GM10847 (cell line): ENCODE measurements around the gene KIF18B.

Source experiments
- POLR2A ChIP-seq: IDR thresholded peaks from 2 replicates; pipeline ENCODE4 v1.6.1; 2011; ENCODE audit not compliant: insufficient read length; ENCODE audit errors: extremely low read depth

The KIF18B gene

GRCh38 chr17:44977065-44977464, 29.5 kb upstream of the KIF18B start:
- TF ChIP-seq POLR2A, result no peak

- no peak for TF ChIP-seq POLR2A
Observed at GRCh38 chr17:44976206-44976605, 28.6 kb upstream of the KIF18B start.

GRCh38 chr17:44972953-44973352, 25.4 kb upstream of the KIF18B start:
- no peak for TF ChIP-seq POLR2A

DNA sequence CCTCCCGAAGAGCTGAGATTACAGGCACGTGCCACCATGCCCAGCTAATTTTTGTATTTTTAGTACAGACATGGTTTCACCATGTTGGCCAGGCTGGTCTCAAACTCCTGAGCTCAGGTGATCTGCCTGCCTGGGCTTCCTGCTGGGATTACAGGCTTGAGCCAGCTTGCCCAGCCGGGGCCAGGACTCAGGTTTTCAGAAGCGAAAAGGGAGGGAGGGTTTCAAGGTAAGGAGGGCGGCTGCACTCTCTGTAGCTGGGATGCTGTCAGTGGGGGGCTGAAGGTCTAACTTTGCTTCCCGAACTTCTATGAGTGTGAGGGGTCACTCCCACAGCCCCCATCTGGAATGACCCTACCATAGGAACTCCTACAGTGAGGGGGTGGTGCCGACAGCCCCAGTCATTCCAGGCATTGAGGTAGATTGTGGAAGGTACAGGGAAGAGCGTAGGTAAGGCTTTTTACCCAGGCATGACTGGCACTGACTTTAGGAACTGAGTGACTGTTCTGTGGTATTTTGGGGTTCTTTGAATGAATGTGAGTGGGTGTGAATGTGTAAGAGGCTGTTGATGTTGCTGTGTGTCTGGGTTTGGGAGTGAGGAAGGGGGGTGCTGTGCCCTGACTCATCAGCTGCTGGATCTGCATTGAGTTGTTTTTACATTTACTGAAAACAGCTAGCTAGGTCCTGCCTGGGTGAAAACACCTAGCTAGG, 24.4 kb upstream of the KIF18B start:
- no peak for TF ChIP-seq POLR2A

- no peak for TF ChIP-seq POLR2A
Observed at GRCh38 chr17:44970136-44970741, 22.7 kb upstream of the KIF18B start.

DNA sequence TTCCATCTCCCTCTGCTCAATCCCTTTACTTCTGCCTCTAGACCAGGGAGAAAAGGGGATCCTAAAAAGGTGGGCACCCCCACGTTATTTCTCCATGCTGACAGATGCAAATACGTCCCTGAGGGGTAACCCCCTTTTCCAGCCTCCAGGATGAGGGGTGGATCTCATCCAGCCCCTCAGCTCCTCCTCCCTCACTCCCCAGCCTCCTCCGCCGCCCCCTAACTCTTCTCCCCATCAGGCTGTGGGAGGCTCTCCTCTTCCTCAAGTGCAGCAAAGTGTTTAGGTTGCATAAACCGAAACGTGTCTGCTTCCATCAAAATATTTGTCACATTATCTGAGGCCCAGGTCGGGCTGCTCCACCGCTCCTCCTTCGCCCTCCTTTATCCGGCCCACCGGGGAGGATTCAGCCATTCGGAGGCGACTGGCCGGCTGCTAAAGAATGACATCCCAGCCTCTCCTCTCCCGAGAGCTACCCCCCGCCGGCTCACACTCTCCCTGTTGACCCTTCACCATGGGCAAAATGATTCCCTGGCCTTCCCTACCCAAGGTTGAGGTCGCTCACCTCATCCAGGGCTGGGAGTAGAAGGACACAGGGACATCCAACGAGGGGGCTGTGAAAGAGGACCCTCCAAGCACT, 21.7 kb upstream of the KIF18B start:
- no peak for TF ChIP-seq POLR2A

DNA sequence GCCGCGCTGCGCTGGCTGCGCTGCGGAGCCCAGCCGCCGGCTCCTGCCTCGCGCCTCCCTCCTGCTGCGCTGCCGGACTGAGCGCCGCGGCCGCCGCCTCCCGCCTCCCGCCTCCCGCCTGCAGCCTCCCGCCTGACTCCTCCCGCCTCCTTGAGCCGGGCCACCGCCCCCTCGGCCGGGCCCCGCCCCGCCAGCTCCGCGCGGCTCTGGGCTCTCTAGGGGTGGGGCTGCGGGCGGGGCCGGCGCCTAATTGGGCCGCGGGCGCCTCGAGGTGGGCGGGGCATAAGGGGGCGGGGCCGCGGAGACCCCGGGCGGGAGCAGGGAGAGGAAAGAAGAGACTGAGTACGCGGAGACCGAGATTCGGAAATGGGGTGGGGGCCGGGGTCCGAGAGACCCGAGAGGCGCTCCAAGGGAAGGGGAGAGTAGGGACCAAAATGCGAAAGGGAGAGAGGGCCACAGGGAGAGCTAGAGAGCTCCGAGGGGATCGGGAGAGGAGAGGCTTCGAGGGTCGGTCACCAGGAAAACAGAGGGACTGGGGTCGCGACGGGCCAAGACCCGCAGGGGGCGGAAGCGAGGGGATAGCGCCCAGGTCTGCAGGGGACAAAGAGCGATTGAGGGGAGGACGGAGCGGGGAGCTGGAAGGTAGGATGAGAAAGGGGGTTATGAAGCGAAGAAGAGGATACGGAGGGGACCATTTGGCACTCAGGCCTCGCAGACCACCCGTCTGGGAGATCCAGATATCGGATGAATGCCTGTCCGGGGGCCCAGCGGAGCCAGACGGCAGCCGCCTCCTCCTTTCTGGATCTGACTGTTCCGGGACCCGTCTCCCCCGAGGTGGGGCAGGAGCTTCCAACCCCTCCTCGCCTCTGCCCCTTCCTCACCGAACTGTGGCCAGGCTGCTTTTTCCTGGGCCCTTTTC, 20.9 kb upstream of the KIF18B start, which contains the start of gene C1QL1:
Gene C1QL1, minus strand, starts transcription at position 79 of the 919 bp plus-strand sequence. CDS start 255 bp downstream, outside the sequence.
- no peak for TF ChIP-seq POLR2A

GRCh38 chr17:44967907-44968224, 20.3 kb upstream of the KIF18B start:
- TF ChIP-seq POLR2A, result no peak

DNA sequence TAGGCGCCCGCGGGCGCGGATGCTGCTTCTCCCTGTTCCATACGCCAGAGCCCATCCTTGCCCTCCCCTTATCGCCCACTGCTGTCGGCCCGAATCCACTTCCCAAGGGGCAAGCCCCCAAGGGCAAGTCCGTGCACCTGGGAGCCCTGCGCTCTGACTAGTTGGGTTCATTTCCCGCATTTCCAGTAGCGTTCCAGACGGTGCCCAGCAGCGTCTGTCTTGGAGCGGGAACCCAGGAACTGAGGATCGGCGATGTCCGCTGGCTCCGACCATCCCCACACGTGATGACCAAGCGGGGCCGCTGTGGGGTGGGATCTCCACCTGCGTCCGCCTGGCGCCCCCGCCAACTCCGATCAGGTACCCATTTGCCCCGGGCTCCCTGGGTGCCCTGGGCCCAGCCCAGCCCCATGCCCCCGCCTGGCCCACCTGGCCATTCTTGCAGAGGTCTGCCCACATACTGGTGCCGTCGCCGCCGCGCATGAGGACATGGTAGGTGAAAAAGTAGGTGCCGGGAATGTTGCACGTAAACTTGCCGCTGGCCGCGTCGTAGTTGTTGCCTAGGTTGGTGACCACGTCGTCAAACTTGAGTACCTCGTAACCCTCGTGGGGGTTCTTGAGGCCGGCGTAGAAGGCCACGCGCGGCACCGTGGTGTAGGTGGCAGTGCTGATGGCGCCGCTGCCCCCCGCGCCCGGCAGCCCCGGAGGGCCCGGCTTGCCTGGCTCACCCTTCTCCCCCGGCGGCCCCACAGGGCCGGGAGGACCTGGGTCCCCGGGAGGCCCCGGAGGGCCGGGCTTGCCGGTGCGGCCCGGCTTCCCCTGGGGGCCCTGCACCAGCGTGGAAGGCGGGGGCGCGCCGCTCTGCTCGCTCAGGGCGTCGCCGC, 19.7 kb upstream of the KIF18B start:
- no peak for TF ChIP-seq POLR2A

GRCh38 chr17:44966348-44967025, 18.9 kb upstream of the KIF18B start:
- no peak for TF ChIP-seq POLR2A

DNA sequence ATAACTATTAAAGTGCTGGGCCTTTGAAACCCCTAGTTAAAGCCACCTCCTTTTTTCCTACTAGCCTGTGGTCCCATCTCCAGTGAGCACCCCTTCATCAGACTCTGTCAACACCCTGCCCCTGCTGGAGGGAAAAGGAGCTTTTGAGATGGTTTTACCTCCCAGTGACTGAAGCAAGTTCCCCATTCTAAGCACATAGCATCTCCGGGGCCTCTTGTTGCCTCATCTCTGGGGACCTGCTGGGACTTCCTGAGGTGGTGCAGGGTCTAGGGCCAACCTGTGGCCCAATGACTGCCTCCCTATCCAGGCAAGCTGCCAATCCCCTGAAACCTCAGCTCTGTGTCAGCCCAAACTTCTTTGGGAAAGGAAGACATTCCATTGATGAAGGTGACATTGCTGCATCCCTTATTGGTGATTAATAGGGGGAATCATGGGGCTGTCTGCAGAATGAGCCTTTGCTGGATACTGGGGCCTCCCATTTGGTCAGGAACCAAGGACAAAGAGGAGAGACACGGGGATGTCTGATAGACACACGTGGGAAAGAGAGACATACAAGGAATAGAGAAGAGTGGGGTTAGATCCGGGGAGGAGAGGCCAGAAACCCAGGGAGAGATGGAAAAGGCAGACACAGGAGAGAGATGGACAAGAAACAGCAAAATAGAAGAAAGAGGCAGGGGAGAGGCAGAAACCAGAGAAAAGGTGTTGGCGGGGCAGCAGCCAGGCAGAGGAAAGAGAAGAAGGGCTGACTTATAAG, 18.1 kb upstream of the KIF18B start:
- TF ChIP-seq POLR2A, result no peak

DNA sequence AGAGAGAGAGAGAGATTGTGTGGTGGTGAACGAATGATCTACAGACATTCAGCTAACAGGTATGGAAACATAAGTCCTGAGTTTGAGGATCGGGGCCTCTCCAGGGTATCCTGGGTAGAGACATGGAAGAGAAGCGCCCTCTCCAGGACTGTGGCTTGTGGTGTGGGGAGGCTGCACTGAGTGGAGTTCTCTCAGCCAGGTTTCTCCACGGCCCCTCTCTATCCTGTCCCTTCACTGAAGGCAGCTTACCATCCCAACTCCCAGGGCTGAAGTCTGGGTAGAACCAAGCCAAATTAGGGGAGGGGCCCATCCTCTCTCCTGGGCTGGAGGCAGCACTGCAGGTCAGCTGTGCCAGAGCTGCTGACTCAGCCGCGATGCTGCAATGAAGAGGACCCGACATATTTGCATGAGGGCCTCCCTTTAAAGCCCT, 14.4 kb upstream of the KIF18B start:
- TF ChIP-seq POLR2A, result no peak

DNA sequence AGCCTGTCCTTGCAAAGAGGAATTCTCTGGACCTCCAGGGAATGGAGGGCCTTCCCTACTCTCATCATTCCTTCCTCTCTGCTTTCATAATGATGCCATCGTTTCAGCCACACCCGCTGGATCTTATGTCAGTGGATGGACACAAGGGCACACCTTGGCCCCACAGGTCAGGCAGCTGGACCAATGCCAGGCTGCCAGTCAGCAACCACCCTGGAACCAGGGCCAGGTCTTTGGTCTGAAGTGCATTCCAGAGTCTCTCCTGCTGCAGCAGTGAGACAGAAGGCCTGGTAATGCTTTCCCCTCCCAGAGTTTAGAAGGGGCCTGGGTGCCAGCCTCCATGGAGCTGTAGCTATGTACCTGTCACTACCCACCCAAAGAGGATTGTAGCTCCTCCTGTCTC, 13.1 kb upstream of the KIF18B start:
- TF ChIP-seq POLR2A, result no peak
